ENCODE results near the gene PLEKHA7. TPM values are rescaled to one million over a fixed set of nuclear protein-coding genes. Genes with fewer than 3 reads are reported as not detected.

The PLEKHA7 gene
- total RNA-seq, 2 donors from 2014 or later = 17.5 to 21.9 TPM

GRCh38 chr11:16900491-16900890, 113.7 kb downstream of the PLEKHA7 start:
- Mint-ChIP-seq H3K4me1 (peaks cover 47% of the 10 kb centered on the region), H3K36me3 (ENCODE audit: low read depth) (no peaks in the 10 kb centered on the region), H3K27me3 (ENCODE audit: insufficient read depth) (peaks cover 9% of the 10 kb centered on the region), H3K9me3 (no peaks in the 10 kb centered on the region), H3K4me3 (no peak overlapping the region), H3K27ac (no peak overlapping the region)
- H3K27ac ChIP-seq (ENCODE audit: low read depth, low read length) = no peak overlapping the region
- H3K36me3 ChIP-seq (ENCODE audit: control insufficient read depth, insufficient read depth, low read length) = no peaks in the 10 kb centered on the region
- no peak for TF ChIP-seq CTCF (conservative IDR thresholded peaks at IDR 0.05)
- H3K4me3 ChIP-seq (ENCODE audit: low read length) = no peak overlapping the region
- H3K4me1 ChIP-seq (ENCODE audit: control insufficient read depth, insufficient read depth, low read length) = peaks cover 12% of the 10 kb centered on the region
- H3K27me3 ChIP-seq (ENCODE audit: control insufficient read depth, insufficient read depth, low read length, poor library complexity, severe bottlenecking) = no peaks in the 10 kb centered on the region
- DNase-seq = no peak
- no peak overlapping the region for H3K9ac ChIP-seq (ENCODE audit: extremely low read depth, low read length, poor library complexity, severe bottlenecking)
- H3K9me3 ChIP-seq (ENCODE audit: control insufficient read depth, low read length) = no peaks in the 10 kb centered on the region

- no peaks in the 10 kb centered on the region for H3K9me3 Mint-ChIP-seq
- H3K4me1 ChIP-seq (ENCODE audit: control insufficient read depth, insufficient read depth, low read length) = peaks cover 12% of the 10 kb centered on the region
- H3K36me3 Mint-ChIP-seq (ENCODE audit: low read depth) = no peaks in the 10 kb centered on the region
- H3K4me1 Mint-ChIP-seq = peaks cover 53% of the 10 kb centered on the region
- TF ChIP-seq CTCF (conservative IDR thresholded peaks at IDR 0.05) = no peak
- H3K4me3 ChIP-seq (ENCODE audit: low read length) = no peak overlapping the region
- no peaks in the 10 kb centered on the region for H3K36me3 ChIP-seq (ENCODE audit: control insufficient read depth, insufficient read depth, low read length)
- H3K9ac ChIP-seq (ENCODE audit: extremely low read depth, low read length, poor library complexity, severe bottlenecking) = no peak overlapping the region
- no peak for DNase-seq
- no peak overlapping the region for H3K27ac Mint-ChIP-seq
- peaks cover 14% of the 10 kb centered on the region for H3K27me3 Mint-ChIP-seq (ENCODE audit: insufficient read depth)
- no peak overlapping the region for H3K4me3 Mint-ChIP-seq
- H3K27me3 ChIP-seq (ENCODE audit: control insufficient read depth, insufficient read depth, low read length, poor library complexity, severe bottlenecking) = no peaks in the 10 kb centered on the region
- no peak overlapping the region for H3K27ac ChIP-seq (ENCODE audit: low read depth, low read length)
- H3K9me3 ChIP-seq (ENCODE audit: control insufficient read depth, low read length) = no peaks in the 10 kb centered on the region
Measured at GRCh38 chr11:16899708-16900303, 114.4 kb downstream of the PLEKHA7 start.

- Histone ChIP-seq H3K4me3 (ENCODE audit: low read length) (peak overlapping the region; percentile 61), H3K27me3 (ENCODE audit: control insufficient read depth, insufficient read depth, low read length, poor library complexity, severe bottlenecking) (no peaks in the 10 kb centered on the region), H3K4me1 (ENCODE audit: control insufficient read depth, insufficient read depth, low read length) (peaks cover 12% of the 10 kb centered on the region), H3K9me3 (ENCODE audit: control insufficient read depth, low read length) (no peaks in the 10 kb centered on the region), H3K27ac (ENCODE audit: low read depth, low read length) (no peak overlapping the region), H3K9ac (ENCODE audit: extremely low read depth, low read length, poor library complexity, severe bottlenecking) (no peak overlapping the region), H3K36me3 (ENCODE audit: control insufficient read depth, insufficient read depth, low read length) (no peaks in the 10 kb centered on the region)
- no peak for DNase-seq
- peak overlapping the region; percentile 33 for H3K4me3 Mint-ChIP-seq
- H3K27me3 Mint-ChIP-seq (ENCODE audit: insufficient read depth) = peaks cover 15% of the 10 kb centered on the region
- no peaks in the 10 kb centered on the region for H3K36me3 Mint-ChIP-seq (ENCODE audit: low read depth)
- 86 to 94% methylated on average over 1 of the region's 1 CpG for WGBS, 2 experiments (ENCODE audit: insufficient coverage in 1 of 2, insufficient read length in 1 of 2)
- peaks cover 65% of the 10 kb centered on the region for H3K4me1 Mint-ChIP-seq
- peak overlapping the region; percentile 10 for H3K27ac Mint-ChIP-seq
- TF ChIP-seq CTCF (conservative IDR thresholded peaks at IDR 0.05) = no peak
- no peaks in the 10 kb centered on the region for H3K9me3 Mint-ChIP-seq
Measured at GRCh38 chr11:16898274-16898985, 115.8 kb downstream of the PLEKHA7 start.
